Liver (tissue), 9 donors: Measurements from ENCODE around the gene ZBP1. TPM values are rescaled to one million over a fixed set of nuclear protein-coding genes. Genes with fewer than 3 reads are reported as not detected.
A peak's percentile ranks its signal among the peaks of the same experiment; 100 is the strongest.

Experiments
- DNase-seq: peaks from one replicate; pipeline ENCODE4 v3.0.0-alpha.2; 2017; ENCODE audit warnings: low spot score
- H3K27ac ChIP-seq, 2 donors: one replicate each; pipeline ENCODE4 v1.7.0; 2013; ENCODE audit warnings: inconsistent platforms in 2 of 2, low read length in 2 of 2, control low read depth in 1 of 2, low read depth in 1 of 2, mild to moderate bottlenecking in 1 of 2
- H3K27me3 ChIP-seq, 4 donors: one replicate each; pipeline versions ENCODE4 v1.6.1 to v1.7.0; 2013; ENCODE audit warnings: low read length in 3 of 4, inconsistent platforms in 1 of 4, mild to moderate bottlenecking in 1 of 4, moderate library complexity in 1 of 4; ENCODE audit not compliant: control insufficient read depth in 4 of 4, insufficient read depth in 4 of 4
- H3K36me3 ChIP-seq, 4 donors: one replicate each; pipeline versions ENCODE4 v1.6.1 to v1.7.0; 2013; ENCODE audit warnings: low read length in 3 of 4, mild to moderate bottlenecking in 3 of 4, low read depth in 1 of 4, moderate library complexity in 1 of 4; ENCODE audit not compliant: control insufficient read depth in 4 of 4, insufficient read depth in 3 of 4
- H3K4me1 ChIP-seq, 4 donors: one replicate each; pipeline versions ENCODE4 v1.6.1 to v1.7.0; 2013; ENCODE audit warnings: low read length in 3 of 4, mild to moderate bottlenecking in 3 of 4, moderate library complexity in 1 of 4; ENCODE audit not compliant: control insufficient read depth in 4 of 4, insufficient read depth in 4 of 4
- H3K4me3 ChIP-seq, 3 donors: one replicate each; pipeline versions ENCODE4 v1.6.1 to v1.7.0; 2013; ENCODE audit warnings: low read length in 3 of 3, control low read depth in 1 of 3, low read depth in 1 of 3, mild to moderate bottlenecking in 1 of 3
- H3K9ac ChIP-seq, 2 donors: one replicate each; pipeline ENCODE4 v1.7.0; 2013; ENCODE audit warnings: low read length in 2 of 2, mild to moderate bottlenecking in 2 of 2, moderate library complexity in 2 of 2, control low read depth in 1 of 2, low read depth in 1 of 2
- H3K9me3 ChIP-seq, 4 donors: one replicate each; pipeline versions ENCODE4 v1.6.1 to v1.7.0; 2013; ENCODE audit warnings: low read length in 3 of 4; ENCODE audit not compliant: control insufficient read depth in 4 of 4
- FOXA1 ChIP-seq: IDR thresholded peaks from 2 replicates; pipeline ENCODE4 v1.6.1; 2016; ENCODE audit warnings: antibody characterized with exemption
- FOXA2 ChIP-seq: IDR thresholded peaks from 2 replicates; pipeline ENCODE4 v1.6.1; 2016; ENCODE audit warnings: antibody characterized with exemption
- GABPA ChIP-seq, 2 donors: IDR thresholded peaks in 1 of 2; conservative IDR thresholded peaks in 1 of 2; 2 replicates each; pipeline ENCODE4 v1.6.1; 2016; ENCODE audit warnings: antibody characterized with exemption in 2 of 2, mild to moderate bottlenecking in 1 of 2, moderate library complexity in 1 of 2
- HNF4A ChIP-seq, 2 donors: conservative IDR thresholded peaks; 2 replicates each; pipeline ENCODE4 v1.6.1; 2016; ENCODE audit warnings: antibody characterized with exemption in 2 of 2, mild to moderate bottlenecking in 2 of 2
- HNF4G ChIP-seq: IDR thresholded peaks from 2 replicates; pipeline ENCODE4 v1.6.1; 2016; ENCODE audit warnings: antibody characterized with exemption
- RAD21 ChIP-seq, 2 donors: IDR thresholded peaks; 2 replicates each; pipeline ENCODE4 v1.6.1; 2016; ENCODE audit warnings: antibody characterized with exemption in 2 of 2, mild to moderate bottlenecking in 2 of 2
- REST ChIP-seq: IDR thresholded peaks from 2 replicates; pipeline ENCODE4 v1.6.1; 2016; ENCODE audit warnings: antibody characterized with exemption, mild to moderate bottlenecking
- RXRA ChIP-seq, 2 donors: IDR thresholded peaks; 2 replicates each; pipeline ENCODE4 v1.6.1; 2017 to 2018; ENCODE audit warnings: antibody characterized with exemption in 2 of 2, mild to moderate bottlenecking in 1 of 2
- SP1 ChIP-seq: IDR thresholded peaks from 2 replicates; pipeline ENCODE4 v1.6.1; 2018; ENCODE audit warnings: antibody characterized with exemption, mild to moderate bottlenecking
- TAF1 ChIP-seq: conservative IDR thresholded peaks from 2 replicates; pipeline ENCODE4 v1.6.1; 2016; ENCODE audit warnings: antibody characterized with exemption, mild to moderate bottlenecking
- YY1 ChIP-seq: IDR thresholded peaks from 2 replicates; pipeline ENCODE4 v1.6.1; 2016; ENCODE audit warnings: antibody characterized with exemption, mild to moderate bottlenecking
- ZBTB33 ChIP-seq: IDR thresholded peaks from 2 replicates; pipeline ENCODE4 v1.6.1; 2016; ENCODE audit warnings: antibody characterized with exemption
- WGBS: extraction: QIAGEN DNeasy Blood & Tissue Kit; methylation state at CpG from one replicate; pipeline ENCODE4 v1.1.7; 2013; 5-methylcytosine and 5-hydroxymethylcytosine counted together
- polyA plus RNA-seq, 2 donors: library from polyadenylated mRNA; stranded (reverse) in 1 of 2; unstranded in 1 of 2; fragments of 200-250 nt in 1 of 2; fragments of >200 nt in 1 of 2; fragmentation: Nextera tagmentation in 1 of 2; extraction: Ambion mirVana in 1 of 2; gene quantifications; one replicate each; pipeline versions ENCODE4 v1.2.1 to v1.2.3, GENCODE V29; 2013 to 2015
- total RNA-seq, 2 donors: library from RNA; depleted of rRNA; stranded (reverse); fragments of >200 nt; gene quantifications; one replicate each; pipeline ENCODE4 v1.2.3, GENCODE V29; 2014
- TF ChIP-seq, protein P1 (sequence below): fragments of 150-350 bp; IDR thresholded peaks from 2 replicates; pipeline ENCODE4 v1.5.1; 2017; ENCODE audit warnings: improper control_type of control experiment, low read depth, low read length; ENCODE audit not compliant: missing input control
- TF ChIP-seq, protein P2 (sequence below): IDR thresholded peaks from 2 replicates; pipeline ENCODE4 v1.6.1; 2016; ENCODE audit warnings: antibody characterized with exemption
- donor health status: healthy.
- donor health status: healthy.
- donor health status: healthy.
- donor health status: healthy.
- donor health status: healthy.

Gene ZBP1
- total and polyA plus RNA-seq, 4 donors = 0.06 to 0.42 (median 0.13) TPM

DNA sequence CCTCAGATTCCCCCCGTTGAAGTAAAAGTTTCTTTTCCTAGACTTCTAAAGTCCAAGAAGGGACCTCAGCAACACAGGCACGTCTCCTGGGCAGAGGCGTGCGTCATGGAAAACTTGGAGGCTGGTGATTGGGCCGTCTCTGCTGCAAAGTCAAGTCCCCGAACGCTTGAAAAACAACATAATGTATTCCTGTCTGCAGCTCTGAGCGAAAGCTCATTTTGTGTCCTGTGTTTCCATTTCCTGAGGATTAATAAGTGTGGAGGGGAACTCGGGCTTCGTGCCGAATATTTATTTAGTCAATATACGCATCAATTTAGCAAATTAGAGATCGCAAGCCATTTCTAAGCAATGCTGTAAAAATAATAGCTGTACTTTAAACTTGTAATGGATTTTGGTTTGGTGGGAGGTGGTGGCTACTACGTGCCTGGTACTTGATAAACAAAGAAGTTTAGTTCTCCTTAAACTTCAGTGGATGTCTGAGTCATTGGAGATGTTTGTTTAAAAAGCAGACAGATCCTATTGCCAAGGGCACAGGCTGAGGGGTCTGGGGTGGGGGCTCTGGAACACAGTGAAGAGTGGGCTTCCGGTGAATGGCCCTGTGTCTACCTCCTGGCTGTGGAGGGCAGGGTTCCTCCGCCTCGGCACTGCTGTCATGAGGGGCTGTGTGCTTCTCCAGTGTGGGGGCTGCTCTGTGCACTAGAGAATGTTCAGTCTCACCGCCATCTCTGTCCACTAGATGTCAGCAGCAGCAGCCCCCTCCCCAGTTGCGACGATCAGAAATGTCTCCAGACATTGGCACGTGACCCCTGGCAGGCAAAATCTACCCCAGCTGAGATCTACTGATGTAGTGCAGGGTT, 37.6 kb downstream of the ZBP1 start:
- no peaks in the 10 kb centered on the region for H3K27me3 ChIP-seq
- H3K9me3 ChIP-seq = no peaks in the 10 kb centered on the region
- no peak overlapping the region for H3K4me3 ChIP-seq
- TF ChIP-seq RAD21 (IDR thresholded peaks at IDR 0.05) (peak in 1 of 2 donors; percentile 25), REST (no peak), ZBTB33 (no peak), SP1 (no peak), HNF4A (conservative IDR thresholded peaks at IDR 0.05) (no peak), FOXA1 (no peak), TAF1 (no peak)
- H3K4me1 ChIP-seq = peaks cover 19 to 41% (median 26%) of the 10 kb centered on the region in 4 donors
- H3K36me3 ChIP-seq = no peaks in the 10 kb centered on the region
- 75% methylated on average over 21 of the region's 21 CpGs for WGBS
- H3K27ac ChIP-seq = peak overlapping the region; percentile 25 to 48
- no peak overlapping the region for H3K9ac ChIP-seq
- DNase-seq = no peak

GRCh38 chr20:57582029-57582378, 38.2 kb downstream of the ZBP1 start:
- H3K4me3 ChIP-seq = no peak overlapping the region
- TF ChIP-seq FOXA1 = no peak
- TF ChIP-seq HNF4A (conservative IDR thresholded peaks at IDR 0.05) = peak in 1 of 2 donors; percentile 42
- H3K27ac ChIP-seq = peak overlapping the region; percentile 48 to 54
- peaks cover 20 to 47% (median 31%) of the 10 kb centered on the region in 4 donors for H3K4me1 ChIP-seq
- no peaks in the 10 kb centered on the region for H3K27me3 ChIP-seq
- no peaks in the 10 kb centered on the region for H3K9me3 ChIP-seq
- 77% methylated on average over 5 of the region's 5 CpGs for WGBS
- no peak for DNase-seq
- H3K9ac ChIP-seq = no peak overlapping the region
- no peaks in the 10 kb centered on the region for H3K36me3 ChIP-seq

DNA sequence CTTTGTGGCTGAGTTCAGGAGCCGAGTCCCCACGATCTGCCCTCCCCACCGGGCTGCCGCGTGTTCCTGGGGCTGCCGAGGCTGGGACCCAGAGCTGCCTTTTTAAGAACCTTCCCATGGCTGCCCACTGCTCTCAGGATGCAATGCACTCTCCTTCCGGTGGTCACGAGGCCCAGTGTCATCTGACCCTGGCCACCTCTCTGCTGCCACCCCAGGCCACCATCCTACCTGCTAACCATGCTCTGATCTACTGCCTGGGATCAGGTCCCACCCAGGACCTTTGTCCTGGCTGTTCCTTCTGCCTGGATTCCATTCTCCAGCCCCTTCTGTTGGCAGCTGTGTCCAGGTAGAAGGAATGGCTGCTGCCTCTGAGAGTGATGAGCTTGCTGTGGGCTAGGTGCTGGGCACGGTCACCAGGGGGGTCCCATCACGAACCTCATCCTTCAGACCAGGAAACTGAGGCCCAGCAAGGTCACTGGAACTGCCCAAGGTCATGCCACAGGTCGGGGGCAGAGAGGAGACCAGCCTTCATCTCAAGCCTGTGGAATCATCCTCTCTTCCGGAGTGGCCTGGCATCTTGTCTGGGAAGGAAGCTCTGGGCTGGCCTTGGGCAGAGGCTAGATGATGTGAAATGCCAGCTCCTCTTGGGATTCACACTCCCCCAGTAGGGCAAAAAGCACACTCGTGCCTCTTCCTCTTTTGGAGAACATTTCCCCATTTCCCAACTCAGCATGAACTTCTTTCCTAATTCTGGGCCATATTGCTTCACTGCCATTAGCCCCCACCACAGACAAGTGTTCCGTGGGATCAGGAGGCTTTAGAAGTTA, 38.8 kb downstream of the ZBP1 start:
- 77% methylated on average over 14 of the region's 14 CpGs for WGBS
- Histone ChIP-seq H3K27ac (peak overlapping the region; percentile 48 to 54), H3K36me3 (no peaks in the 10 kb centered on the region), H3K4me1 (peaks cover 18 to 44% (median 28%) of the 10 kb centered on the region in 4 donors), H3K9me3 (no peaks in the 10 kb centered on the region), H3K9ac (no peak overlapping the region), H3K4me3 (no peak overlapping the region), H3K27me3 (no peaks in the 10 kb centered on the region)
- no peak for DNase-seq
- TF ChIP-seq TAF1 (no peak), GABPA (IDR thresholded peaks at IDR 0.05 in 1 of 2, conservative IDR thresholded peaks at IDR 0.05 in 1 of 2) (no peak), FOXA1 (no peak), RXRA (IDR thresholded peaks at IDR 0.05) (peak; percentile 73 to 91), YY1 (peak; percentile 42), HNF4G (peak; percentile 42), FOXA2 (no peak), HNF4A (conservative IDR thresholded peaks at IDR 0.05) (peak; percentile 69 to 72)
- TF ChIP-seq, protein P1, sequence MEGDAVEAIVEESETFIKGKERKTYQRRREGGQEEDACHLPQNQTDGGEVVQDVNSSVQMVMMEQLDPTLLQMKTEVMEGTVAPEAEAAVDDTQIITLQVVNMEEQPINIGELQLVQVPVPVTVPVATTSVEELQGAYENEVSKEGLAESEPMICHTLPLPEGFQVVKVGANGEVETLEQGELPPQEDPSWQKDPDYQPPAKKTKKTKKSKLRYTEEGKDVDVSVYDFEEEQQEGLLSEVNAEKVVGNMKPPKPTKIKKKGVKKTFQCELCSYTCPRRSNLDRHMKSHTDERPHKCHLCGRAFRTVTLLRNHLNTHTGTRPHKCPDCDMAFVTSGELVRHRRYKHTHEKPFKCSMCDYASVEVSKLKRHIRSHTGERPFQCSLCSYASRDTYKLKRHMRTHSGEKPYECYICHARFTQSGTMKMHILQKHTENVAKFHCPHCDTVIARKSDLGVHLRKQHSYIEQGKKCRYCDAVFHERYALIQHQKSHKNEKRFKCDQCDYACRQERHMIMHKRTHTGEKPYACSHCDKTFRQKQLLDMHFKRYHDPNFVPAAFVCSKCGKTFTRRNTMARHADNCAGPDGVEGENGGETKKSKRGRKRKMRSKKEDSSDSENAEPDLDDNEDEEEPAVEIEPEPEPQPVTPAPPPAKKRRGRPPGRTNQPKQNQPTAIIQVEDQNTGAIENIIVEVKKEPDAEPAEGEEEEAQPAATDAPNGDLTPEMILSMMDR = no peak
- TF ChIP-seq, protein P2, sequence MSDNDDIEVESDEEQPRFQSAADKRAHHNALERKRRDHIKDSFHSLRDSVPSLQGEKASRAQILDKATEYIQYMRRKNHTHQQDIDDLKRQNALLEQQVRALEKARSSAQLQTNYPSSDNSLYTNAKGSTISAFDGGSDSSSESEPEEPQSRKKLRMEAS = peak; percentile 64
